Vagina (tissue), 2 donors: ENCODE measurements around the gene TAF1B.

Experiments
- CTCF ChIP-seq, 3 experiments: fragments of 450-650 bp in 2 of 3; fragments of 200-600 bp in 1 of 3; sonication (generic) in 1 of 3; IDR thresholded peaks; one replicate each; pipeline ENCODE4 v1.5.1; 2017 to 2019; ENCODE audit warnings: antibody characterized with exemption in 3 of 3, mild to moderate bottlenecking in 2 of 3, moderate library complexity in 2 of 3
- POLR2AphosphoS5 ChIP-seq, 2 donors: sonication (generic); formaldehyde crosslinking; IDR thresholded peaks; one replicate each; pipeline ENCODE4 v1.9.0; 2017; ENCODE audit warnings: antibody characterized with exemption in 2 of 2, mild to moderate bottlenecking in 2 of 2, low read depth in 1 of 2; ENCODE audit not compliant: insufficient read depth in 1 of 2

- no peak for TF ChIP-seq CTCF (IDR thresholded peaks at IDR 0.05)
- no peak for TF ChIP-seq POLR2AphosphoS5 (IDR thresholded peaks at IDR 0.05; ENCODE audit: insufficient read depth in 1 of 2, low read depth in 1 of 2)
These were observed 69.2 kb downstream of the TAF1B start for GRCh38 chr2:9912468-9912867.
